Dendritic cell treated with granulocyte-macrophage colony-stimulating factor and Interleukin-4, amounts not matched to agents 40 ng/mL and 50 ng/mL, for 4 days (primary cell): ENCODE data around the gene SGSM1.

ENCODE experiments used
- H3K27ac Mint-ChIP-seq: one replicate; pipeline ENCODE4 v1.8.0; 2022; ENCODE audit warnings: mild to moderate bottlenecking, mixed read lengths
- H3K27me3 Mint-ChIP-seq: one replicate; pipeline ENCODE4 v1.8.0; 2022; ENCODE audit warnings: mild to moderate bottlenecking, mixed read lengths
- H3K36me3 Mint-ChIP-seq: one replicate; pipeline ENCODE4 v1.8.0; 2022; ENCODE audit warnings: low read depth, mixed read lengths
- H3K4me1 Mint-ChIP-seq: one replicate; pipeline ENCODE4 v1.8.0; 2022; ENCODE audit warnings: low read depth, mixed read lengths
- H3K4me3 Mint-ChIP-seq: one replicate; pipeline ENCODE4 v1.8.0; 2022; ENCODE audit warnings: mild to moderate bottlenecking, moderate library complexity, mixed read lengths
- H3K9me3 Mint-ChIP-seq: one replicate; pipeline ENCODE4 v1.8.0; 2022; ENCODE audit warnings: mixed read lengths
- intact Hi-C: fragments of 100-400 bp; cut with micrococcal nuclease; formaldehyde crosslinking; loops from one replicate; pipeline ENCODE4 v1.15.0; 2022

The SGSM1 gene

GRCh38 chr22:24816806-24817205 lies 10.8 kb downstream of the SGSM1 start:
- H3K27me3 Mint-ChIP-seq = peaks cover 3% of the 10 kb centered on the region
- no peak overlapping the region for H3K27ac Mint-ChIP-seq
- no peaks in the 10 kb centered on the region for H3K36me3 Mint-ChIP-seq
- no peaks in the 10 kb centered on the region for H3K4me1 Mint-ChIP-seq
- H3K9me3 Mint-ChIP-seq = peaks cover 23% of the 10 kb centered on the region
- no peak overlapping the region for H3K4me3 Mint-ChIP-seq
- intact Hi-C loops = no loop called here

- intact Hi-C loops = no loop called here
Observed at GRCh38 chr22:24819487-24819886, 13.5 kb downstream of the SGSM1 start.

GRCh38 chr22:24819911-24820461 lies 14.0 kb downstream of the SGSM1 start:
- H3K27ac Mint-ChIP-seq = no peak overlapping the region
- H3K27me3 Mint-ChIP-seq = no peaks in the 10 kb centered on the region
- no peaks in the 10 kb centered on the region for H3K36me3 Mint-ChIP-seq
- intact Hi-C loops = no loop called here
- no peak overlapping the region for H3K4me3 Mint-ChIP-seq
- no peaks in the 10 kb centered on the region for H3K4me1 Mint-ChIP-seq
- peaks cover 19% of the 10 kb centered on the region for H3K9me3 Mint-ChIP-seq

More at GRCh38 chr22:24819487-24819886, 13.5 kb downstream of the SGSM1 start:
- Mint-ChIP-seq H3K4me3 (no peak overlapping the region), H3K27me3 (no peaks in the 10 kb centered on the region), H3K9me3 (peaks cover 23% of the 10 kb centered on the region), H3K4me1 (no peaks in the 10 kb centered on the region), H3K27ac (no peak overlapping the region), H3K36me3 (no peaks in the 10 kb centered on the region)

GRCh38 chr22:24822471-24822870 lies 16.5 kb downstream of the SGSM1 start:
- H3K9me3 Mint-ChIP-seq = no peaks in the 10 kb centered on the region
- no peaks in the 10 kb centered on the region for H3K27me3 Mint-ChIP-seq
- H3K4me3 Mint-ChIP-seq = no peak overlapping the region
- intact Hi-C loops = no loop called here
- H3K27ac Mint-ChIP-seq = no peak overlapping the region
- no peaks in the 10 kb centered on the region for H3K36me3 Mint-ChIP-seq
- no peaks in the 10 kb centered on the region for H3K4me1 Mint-ChIP-seq

GRCh38 chr22:24823787-24824186 lies 17.8 kb downstream of the SGSM1 start:
- H3K27me3 Mint-ChIP-seq = no peaks in the 10 kb centered on the region
- no peaks in the 10 kb centered on the region for H3K9me3 Mint-ChIP-seq
- intact Hi-C loops = no loop called here
- no peaks in the 10 kb centered on the region for H3K4me1 Mint-ChIP-seq
- no peaks in the 10 kb centered on the region for H3K36me3 Mint-ChIP-seq
- no peak overlapping the region for H3K27ac Mint-ChIP-seq
- no peak overlapping the region for H3K4me3 Mint-ChIP-seq

GRCh38 chr22:24824250-24824649 lies 18.2 kb downstream of the SGSM1 start:
- Mint-ChIP-seq H3K27ac (no peak overlapping the region), H3K9me3 (no peaks in the 10 kb centered on the region), H3K4me1 (no peaks in the 10 kb centered on the region), H3K4me3 (no peak overlapping the region), H3K36me3 (no peaks in the 10 kb centered on the region), H3K27me3 (no peaks in the 10 kb centered on the region)
- intact Hi-C loops = no loop called here

GRCh38 chr22:24824915-24825314 lies 18.9 kb downstream of the SGSM1 start:
- Mint-ChIP-seq H3K36me3 (no peaks in the 10 kb centered on the region), H3K9me3 (no peaks in the 10 kb centered on the region), H3K27ac (no peak overlapping the region), H3K4me3 (no peak overlapping the region), H3K4me1 (no peaks in the 10 kb centered on the region), H3K27me3 (no peaks in the 10 kb centered on the region)
- intact Hi-C loops = no loop called here

GRCh38 chr22:24826710-24827285 lies 20.8 kb downstream of the SGSM1 start:
- Mint-ChIP-seq H3K27ac (no peak overlapping the region), H3K9me3 (no peaks in the 10 kb centered on the region), H3K4me1 (no peaks in the 10 kb centered on the region), H3K4me3 (no peak overlapping the region), H3K27me3 (no peaks in the 10 kb centered on the region), H3K36me3 (no peaks in the 10 kb centered on the region)
- intact Hi-C loops = no loop called here

GRCh38 chr22:24827296-24827695 lies 21.3 kb downstream of the SGSM1 start:
- Mint-ChIP-seq H3K27me3 (no peaks in the 10 kb centered on the region), H3K36me3 (no peaks in the 10 kb centered on the region), H3K27ac (no peak overlapping the region), H3K4me1 (no peaks in the 10 kb centered on the region), H3K9me3 (no peaks in the 10 kb centered on the region), H3K4me3 (no peak overlapping the region)
- intact Hi-C loops = no loop called here

- Mint-ChIP-seq H3K4me1 (no peaks in the 10 kb centered on the region), H3K27ac (no peak overlapping the region), H3K27me3 (no peaks in the 10 kb centered on the region), H3K9me3 (no peaks in the 10 kb centered on the region), H3K36me3 (no peaks in the 10 kb centered on the region), H3K4me3 (no peak overlapping the region)
- intact Hi-C loops = no loop called here
Observed at GRCh38 chr22:24830205-24830979, 24.4 kb downstream of the SGSM1 start.

- intact Hi-C loops = no loop called here
- Mint-ChIP-seq H3K9me3 (no peaks in the 10 kb centered on the region), H3K36me3 (no peaks in the 10 kb centered on the region), H3K4me3 (no peak overlapping the region), H3K27ac (no peak overlapping the region), H3K27me3 (no peaks in the 10 kb centered on the region), H3K4me1 (no peaks in the 10 kb centered on the region)
Observed at GRCh38 chr22:24831687-24832086, 25.7 kb downstream of the SGSM1 start.

- H3K4me3 Mint-ChIP-seq = no peak overlapping the region
- no peaks in the 10 kb centered on the region for H3K36me3 Mint-ChIP-seq
Observed at GRCh38 chr22:24833881-24834495, 28.0 kb downstream of the SGSM1 start.

GRCh38 chr22:24834845-24835570 lies 29.0 kb downstream of the SGSM1 start:
- H3K4me3 Mint-ChIP-seq = no peak overlapping the region
- no peaks in the 10 kb centered on the region for H3K9me3 Mint-ChIP-seq
- intact Hi-C loops = no loop called here
- H3K27ac Mint-ChIP-seq = no peak overlapping the region
- no peaks in the 10 kb centered on the region for H3K4me1 Mint-ChIP-seq
- no peaks in the 10 kb centered on the region for H3K27me3 Mint-ChIP-seq
- no peaks in the 10 kb centered on the region for H3K36me3 Mint-ChIP-seq

More at GRCh38 chr22:24833881-24834495, 28.0 kb downstream of the SGSM1 start:
- Mint-ChIP-seq H3K4me1 (no peaks in the 10 kb centered on the region), H3K27me3 (no peaks in the 10 kb centered on the region), H3K9me3 (no peaks in the 10 kb centered on the region), H3K27ac (no peak overlapping the region)
- intact Hi-C loops = no loop called here

- no peaks in the 10 kb centered on the region for H3K36me3 Mint-ChIP-seq
- no peak overlapping the region for H3K27ac Mint-ChIP-seq
- no peaks in the 10 kb centered on the region for H3K9me3 Mint-ChIP-seq
- intact Hi-C loops = no loop called here
- no peaks in the 10 kb centered on the region for H3K27me3 Mint-ChIP-seq
- no peak overlapping the region for H3K4me3 Mint-ChIP-seq
- H3K4me1 Mint-ChIP-seq = no peaks in the 10 kb centered on the region
Observed at GRCh38 chr22:24836282-24836681, 30.3 kb downstream of the SGSM1 start.
